Chondrocyte (in vitro differentiated cells): ENCODE measurements around the gene AZU1. TPM values are rescaled to one million over a fixed set of nuclear protein-coding genes. Genes with fewer than 3 reads are reported as not detected.

Source experiments
- DNase-seq: peaks from one replicate; pipeline ENCODE4 v3.0.0; 2021; ENCODE audit warnings: mixed read lengths, low spot score
- H3K27ac Mint-ChIP-seq: one replicate; pipeline ENCODE4 v1.8.0; 2021; ENCODE audit warnings: mild to moderate bottlenecking, moderate library complexity, mixed read lengths; ENCODE audit not compliant: unreplicated experiment
- H3K27me3 Mint-ChIP-seq: 2 replicates; pipeline ENCODE4 v1.8.0; 2021; ENCODE audit warnings: low read depth, mixed read lengths
- H3K36me3 Mint-ChIP-seq: 2 replicates; pipeline ENCODE4 v1.8.0; 2021; ENCODE audit warnings: low read depth, mixed read lengths
- H3K4me1 Mint-ChIP-seq: 2 replicates; pipeline ENCODE4 v1.8.0; 2021; ENCODE audit warnings: low read depth, mild to moderate bottlenecking, mixed read lengths
- H3K4me3 Mint-ChIP-seq: one replicate; pipeline ENCODE4 v1.8.0; 2021; ENCODE audit warnings: mild to moderate bottlenecking, moderate library complexity, mixed read lengths; ENCODE audit not compliant: unreplicated experiment
- H3K9me3 Mint-ChIP-seq: 2 replicates; pipeline ENCODE4 v1.8.0; 2021; ENCODE audit warnings: low read depth, mixed read lengths
- total RNA-seq: library from RNA; stranded (reverse); gene quantifications from 3 replicates; pipeline ENCODE4 v1.2.1, GENCODE V29; 2021
- TF ChIP-seq, protein P1 (sequence below): fragments of 200-600 bp; sonication (generic); IDR thresholded peaks from 2 replicates; pipeline ENCODE4 v1.5.0; 2021; ENCODE audit warnings: antibody characterized with exemption, mild to moderate bottlenecking, moderate library complexity

The AZU1 gene
- total RNA-seq, 1 donor from 2014 or later: 0.37 TPM

DNA sequence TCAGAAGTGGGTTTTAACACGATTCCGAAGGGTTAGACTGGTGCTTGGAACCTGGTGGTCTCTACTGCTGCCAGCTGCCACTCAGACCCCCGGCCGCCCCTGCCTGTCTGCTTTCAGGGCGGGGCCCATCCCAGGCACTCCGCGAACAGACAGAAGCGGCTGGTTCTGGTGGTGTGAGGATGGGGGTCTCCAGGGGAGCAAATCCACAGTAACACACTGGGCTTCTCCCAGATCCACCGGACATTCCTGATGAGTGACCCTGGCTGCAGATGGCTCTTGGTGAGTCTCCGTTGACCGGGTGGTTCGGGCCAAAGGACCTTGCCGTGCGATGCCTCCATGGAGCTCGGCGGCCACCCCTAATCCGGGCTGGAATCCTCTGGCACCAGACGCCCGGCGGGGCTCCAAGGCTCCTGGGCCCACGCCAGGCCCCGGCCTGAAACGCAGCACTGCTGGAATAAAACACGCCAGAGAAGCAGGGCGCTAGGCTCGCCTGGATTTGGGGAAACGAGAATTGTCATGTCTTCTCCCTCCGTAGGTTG is 32.5 kb upstream of the AZU1 start:
- Mint-ChIP-seq H3K36me3 (peaks cover 4% of the 10 kb centered on the region), H3K4me1 (peaks cover 22% of the 10 kb centered on the region), H3K4me3 (no peak overlapping the region), H3K27ac (no peak overlapping the region), H3K9me3 (no peaks in the 10 kb centered on the region), H3K27me3 (no peaks in the 10 kb centered on the region)
- TF ChIP-seq, protein P1, sequence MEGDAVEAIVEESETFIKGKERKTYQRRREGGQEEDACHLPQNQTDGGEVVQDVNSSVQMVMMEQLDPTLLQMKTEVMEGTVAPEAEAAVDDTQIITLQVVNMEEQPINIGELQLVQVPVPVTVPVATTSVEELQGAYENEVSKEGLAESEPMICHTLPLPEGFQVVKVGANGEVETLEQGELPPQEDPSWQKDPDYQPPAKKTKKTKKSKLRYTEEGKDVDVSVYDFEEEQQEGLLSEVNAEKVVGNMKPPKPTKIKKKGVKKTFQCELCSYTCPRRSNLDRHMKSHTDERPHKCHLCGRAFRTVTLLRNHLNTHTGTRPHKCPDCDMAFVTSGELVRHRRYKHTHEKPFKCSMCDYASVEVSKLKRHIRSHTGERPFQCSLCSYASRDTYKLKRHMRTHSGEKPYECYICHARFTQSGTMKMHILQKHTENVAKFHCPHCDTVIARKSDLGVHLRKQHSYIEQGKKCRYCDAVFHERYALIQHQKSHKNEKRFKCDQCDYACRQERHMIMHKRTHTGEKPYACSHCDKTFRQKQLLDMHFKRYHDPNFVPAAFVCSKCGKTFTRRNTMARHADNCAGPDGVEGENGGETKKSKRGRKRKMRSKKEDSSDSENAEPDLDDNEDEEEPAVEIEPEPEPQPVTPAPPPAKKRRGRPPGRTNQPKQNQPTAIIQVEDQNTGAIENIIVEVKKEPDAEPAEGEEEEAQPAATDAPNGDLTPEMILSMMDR: no peak
- DNase-seq: peak; percentile 87

DNA sequence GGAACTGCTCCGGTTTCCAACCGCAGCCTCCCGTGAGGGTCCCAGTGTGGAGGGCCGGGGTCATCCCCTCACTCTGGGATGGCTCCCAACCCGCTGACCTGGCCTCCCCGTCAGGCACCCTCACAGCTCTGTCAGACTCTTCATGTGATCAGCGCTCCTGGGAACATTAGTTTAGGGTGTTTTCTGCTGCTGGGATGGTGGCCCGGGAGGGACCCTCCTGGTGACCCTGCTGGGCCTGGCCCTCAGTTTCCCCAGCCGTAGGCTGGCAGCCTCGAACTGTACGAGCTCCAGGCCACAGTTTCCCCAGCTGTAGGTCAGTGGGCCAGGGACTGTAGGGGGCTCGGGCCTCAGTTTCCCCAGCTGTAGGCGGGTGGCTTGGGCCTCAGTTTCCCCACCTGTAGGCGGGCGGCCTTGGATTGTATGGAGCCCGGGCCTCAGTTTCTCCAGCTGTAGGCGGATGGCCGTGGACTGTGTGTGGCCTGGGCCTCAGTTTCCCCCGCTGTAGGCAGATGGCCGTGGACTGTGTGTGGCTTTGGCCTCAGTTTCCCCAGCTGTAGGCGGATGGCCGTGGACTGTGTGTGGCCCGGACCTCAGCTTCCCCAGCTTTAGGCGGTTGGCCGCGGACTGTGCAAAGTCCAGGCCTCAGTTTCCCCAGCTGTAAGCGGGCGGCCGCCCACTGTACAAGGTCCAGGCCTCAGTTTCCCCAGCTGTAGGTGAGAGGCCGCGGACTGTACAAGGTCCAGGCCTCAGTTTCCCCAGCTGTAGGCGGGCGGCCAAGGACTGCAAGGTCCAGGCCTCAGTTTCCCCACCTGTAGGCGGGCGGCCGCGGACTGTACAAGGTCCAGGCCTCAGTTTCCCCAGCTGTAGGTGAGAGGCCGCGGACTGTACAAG is 31.7 kb upstream of the AZU1 start:
- TF ChIP-seq, protein P1: no peak
- H3K4me1 Mint-ChIP-seq: peaks cover 29% of the 10 kb centered on the region
- H3K9me3 Mint-ChIP-seq: no peaks in the 10 kb centered on the region
- H3K27me3 Mint-ChIP-seq: no peaks in the 10 kb centered on the region
- H3K27ac Mint-ChIP-seq: no peak overlapping the region
- H3K4me3 Mint-ChIP-seq: peak overlapping the region; percentile 4
- DNase-seq: peak; percentile 74
- H3K36me3 Mint-ChIP-seq: peaks cover 8% of the 10 kb centered on the region

DNA sequence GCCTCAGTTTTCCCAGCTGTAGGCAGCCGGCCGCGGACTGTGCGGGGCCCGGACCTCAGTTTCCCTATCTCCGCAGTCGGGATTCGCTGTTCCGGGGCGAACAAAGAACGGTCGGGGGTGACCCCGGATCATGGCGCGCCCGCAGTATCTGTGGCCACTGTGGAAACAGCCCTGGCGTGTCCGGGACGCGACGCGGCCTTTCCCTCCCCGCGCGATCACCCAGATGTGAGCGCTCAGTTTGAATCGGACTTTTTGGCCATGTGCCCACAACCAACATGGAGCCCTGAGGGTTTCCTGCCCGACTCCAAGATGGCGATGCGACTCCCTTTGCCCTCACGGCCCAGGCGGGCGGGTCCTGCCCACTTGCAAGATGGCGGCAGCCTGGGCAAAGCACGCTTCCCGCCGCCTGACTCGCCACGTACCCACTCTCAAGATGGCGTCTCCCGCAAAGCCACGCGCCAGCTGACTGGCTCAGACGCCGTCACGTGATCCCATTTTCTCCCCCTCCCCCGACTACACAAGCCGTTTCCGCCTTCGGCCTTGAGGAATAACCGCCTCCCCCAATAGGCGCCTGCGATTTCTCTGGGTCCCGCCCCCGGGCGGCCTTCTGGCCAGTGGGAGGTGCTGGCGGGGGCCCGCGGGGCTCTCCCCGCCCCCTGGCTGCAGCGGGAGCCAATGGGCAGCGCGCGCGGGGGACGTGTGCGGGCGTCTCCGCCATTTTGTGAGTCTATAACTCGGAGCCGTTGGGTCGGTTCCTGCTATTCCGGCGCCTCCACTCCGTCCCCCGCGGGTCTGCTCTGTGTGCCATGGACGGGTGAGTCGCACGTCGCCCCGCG is 30.7 kb upstream of the AZU1 start, which contains the start of gene PTBP1:
Gene PTBP1, plus strand, starts transcription at position 761 of the 836 bp plus-strand sequence. Its CDS starts 46 bp downstream, at position 807.
- Mint-ChIP-seq H3K27ac (peak within 1 kb of the TSS; percentile 96), H3K27me3 (no peaks in the 10 kb centered on the region), H3K4me1 (peaks cover 32% of the 10 kb centered on the region), H3K36me3 (peaks cover 10% of the 10 kb centered on the region), H3K4me3 (peak within 1 kb of the TSS; percentile 90), H3K9me3 (no peaks in the 10 kb centered on the region)
- TF ChIP-seq, protein P1: no peak
- DNase-seq: peak; percentile 100

DNA sequence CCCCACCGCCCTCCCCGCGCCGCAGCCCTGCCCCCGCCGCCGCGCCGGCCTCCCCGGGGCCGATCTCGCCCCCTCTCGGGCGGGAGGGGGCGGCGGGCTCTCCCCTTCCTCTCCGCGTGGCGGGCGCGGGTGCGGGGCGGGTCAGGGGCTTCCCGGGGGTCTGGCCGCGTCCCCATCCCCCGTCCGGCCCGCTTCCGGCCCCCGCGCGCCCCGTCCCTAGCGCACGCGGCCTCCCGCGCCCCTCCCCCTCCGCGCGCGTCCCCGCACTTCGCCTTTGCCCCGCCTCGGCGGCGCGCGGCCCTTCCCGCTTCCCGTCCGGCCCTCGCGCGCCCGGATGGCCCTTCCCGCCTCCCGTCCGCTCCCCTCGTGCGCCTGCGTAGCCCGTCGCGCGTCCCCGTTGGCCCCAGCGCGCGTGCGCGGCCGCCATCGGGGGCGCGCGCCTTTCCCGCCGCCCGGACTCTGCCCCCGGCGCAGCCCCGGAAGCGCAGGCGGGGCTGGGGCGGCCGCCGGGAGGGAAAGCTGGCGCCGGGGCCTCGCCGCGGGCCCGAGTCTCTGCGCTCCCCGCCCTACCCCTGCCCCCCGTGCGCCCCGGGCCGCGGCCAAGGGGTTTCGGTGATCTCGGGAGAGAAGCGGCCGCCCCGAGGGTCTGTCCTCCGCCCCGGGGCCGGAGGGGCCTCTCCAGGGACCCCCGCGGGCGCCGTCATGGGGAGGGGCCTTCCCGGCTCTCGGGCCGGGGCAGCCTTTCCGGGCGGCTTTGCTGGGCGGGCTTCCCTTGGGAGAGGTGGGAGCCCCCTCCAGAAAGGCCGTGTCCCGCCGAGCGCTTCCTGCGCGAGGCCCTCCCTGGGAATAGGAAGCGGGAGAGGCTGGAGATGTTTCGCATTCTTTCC is 29.9 kb upstream of the AZU1 start:
- Mint-ChIP-seq H3K4me1 (peaks cover 38% of the 10 kb centered on the region), H3K9me3 (no peaks in the 10 kb centered on the region), H3K27me3 (no peaks in the 10 kb centered on the region), H3K27ac (peak overlapping the region; percentile 72), H3K36me3 (peaks cover 10% of the 10 kb centered on the region), H3K4me3 (peak overlapping the region; percentile 81)
- TF ChIP-seq, protein P1: no peak
- DNase-seq: peak; percentile 95
